HG03175 (cell line): ENCODE results near the gene LRCH1.

Experiments
- ATAC-seq: cut with Tn5 transposase; IDR thresholded peaks from one replicate; pipeline ENCODE4 v1.9.1; 2021; ENCODE audit warnings: mild to moderate bottlenecking, moderate library complexity; ENCODE audit not compliant: unreplicated experiment

The LRCH1 gene

GRCh38 chr13:46663206-46664037, 110.5 kb downstream of the LRCH1 start:
- no peak for ATAC-seq

GRCh38 chr13:46664195-46664594, 111.2 kb downstream of the LRCH1 start:
- ATAC-seq = no peak

- no peak for ATAC-seq
These were observed 112.3 kb downstream of the LRCH1 start for GRCh38 chr13:46665248-46665632.

- peak; percentile 52 for ATAC-seq
These were observed 112.9 kb downstream of the LRCH1 start for GRCh38 chr13:46665633-46666482.

- ATAC-seq = no peak
These were observed 113.9 kb downstream of the LRCH1 start for GRCh38 chr13:46666727-46667456.

- peak; percentile 59 for ATAC-seq
These were observed 114.8 kb downstream of the LRCH1 start for GRCh38 chr13:46667687-46668281.

- peak; percentile 21 for ATAC-seq
These were observed 115.3 kb downstream of the LRCH1 start for GRCh38 chr13:46668302-46668720.

- no peak for ATAC-seq
These were observed 116.1 kb downstream of the LRCH1 start for GRCh38 chr13:46668931-46669525.

GRCh38 chr13:46672338-46673090, 119.5 kb downstream of the LRCH1 start:
- ATAC-seq = no peak

GRCh38 chr13:46675016-46675415, 122.0 kb downstream of the LRCH1 start:
- ATAC-seq = no peak

GRCh38 chr13:46676378-46676725, 123.4 kb downstream of the LRCH1 start:
- no peak for ATAC-seq

- peak; percentile 93 for ATAC-seq
These were observed 126.6 kb downstream of the LRCH1 start for GRCh38 chr13:46679369-46680120.

GRCh38 chr13:46682015-46682414, 129.0 kb downstream of the LRCH1 start:
- ATAC-seq = no peak

GRCh38 chr13:46682707-46683106, 129.7 kb downstream of the LRCH1 start:
- ATAC-seq = no peak

- ATAC-seq = no peak
These were observed 130.8 kb downstream of the LRCH1 start for GRCh38 chr13:46683676-46684260.

GRCh38 chr13:46684287-46685001, 131.5 kb downstream of the LRCH1 start:
- no peak for ATAC-seq

- ATAC-seq = no peak
These were observed 132.2 kb downstream of the LRCH1 start for GRCh38 chr13:46685006-46685730.
